SK-N-SH treated with all-trans-retinoic acid at 6 μM for 48 hours (cell line): ENCODE measurements around the gene ZDHHC5.

Source experiments
- ZFP3 ChIP-seq: fragments of 250-450 bp; sonication (Bioruptor Pico); IDR thresholded peaks from 2 replicates; pipeline ENCODE4 v1.5.0; 2020; ENCODE audit warnings: mild to moderate bottlenecking, moderate library complexity
- ZFP30 ChIP-seq: fragments of 450-650 bp; formaldehyde crosslinking; IDR thresholded peaks from 2 replicates; pipeline ENCODE4 v1.5.0; 2022; ENCODE audit warnings: mild to moderate bottlenecking, moderate library complexity
- ZNF8 ChIP-seq: fragments of 450-650 bp; formaldehyde crosslinking; IDR thresholded peaks from 2 replicates; pipeline ENCODE4 v1.5.0; 2020; ENCODE audit warnings: mild to moderate bottlenecking, moderate library complexity

GRCh38 chr11:57647372-57647771 lies 20.5 kb upstream of the ZDHHC5 start:
- no peak for TF ChIP-seq ZFP30
- no peak for TF ChIP-seq ZFP3
- TF ChIP-seq ZNF8 (CRISPR knock-in tag): no peak
